Esophagus muscularis mucosa (tissue), 4 donors: ENCODE results near the gene ARL5C. TPM values are rescaled to one million over a fixed set of nuclear protein-coding genes. Genes with fewer than 3 reads are reported as not detected.

Source experiments
- DNase-seq: peaks from one replicate; pipeline ENCODE4 v3.0.0-alpha.2; 2017; ENCODE audit errors: extremely low spot score
- H3K27ac ChIP-seq, 4 donors: fragments of 200-600 bp; sonication (generic); replicated peaks in 1 of 4; 1 replicate in 3 of 4; 2 replicates in 1 of 4; pipeline ENCODE4 v1.5.1; 2016 to 2019; ENCODE audit warnings: mild to moderate bottlenecking in 1 of 4
- H3K27me3 ChIP-seq, 4 donors: fragments of 200-600 bp; sonication (generic); one replicate each; pipeline versions ENCODE4 v1.5.1 to v1.6.0; 2016 to 2019
- H3K36me3 ChIP-seq, 4 donors: fragments of 200-600 bp; sonication (generic); one replicate each; pipeline ENCODE4 v1.5.1; 2016 to 2019
- H3K4me1 ChIP-seq, 4 donors: fragments of 200-600 bp; sonication (generic); one replicate each; pipeline ENCODE4 v1.5.1; 2016 to 2019
- H3K4me3 ChIP-seq, 4 donors: fragments of 200-600 bp; sonication (generic); 1 replicate in 2 of 4; 2 replicates in 2 of 4; pipeline ENCODE4 v1.5.1; 2016 to 2019; ENCODE audit warnings: mild to moderate bottlenecking in 4 of 4, moderate library complexity in 1 of 4
- H3K9me3 ChIP-seq, 4 donors: fragments of 200-600 bp; sonication (generic); 1 replicate in 3 of 4; 2 replicates in 1 of 4; pipeline ENCODE4 v1.5.1; 2016 to 2019
- EP300 ChIP-seq: sonication (generic); formaldehyde crosslinking; IDR thresholded peaks from one replicate; pipeline ENCODE4 v1.6.1; 2017; ENCODE audit warnings: antibody characterized with exemption
- POLR2A ChIP-seq: fragments of 450-650 bp; IDR thresholded peaks from one replicate; pipeline ENCODE4 v1.6.1; 2017; ENCODE audit warnings: antibody characterized with exemption, moderate library complexity, mild to moderate bottlenecking, low read depth
- POLR2AphosphoS5 ChIP-seq, 2 donors: sonication (generic); formaldehyde crosslinking; IDR thresholded peaks; one replicate each; pipeline ENCODE4 v1.6.1; 2017; ENCODE audit warnings: antibody characterized with exemption in 2 of 2
- WGBS: methylation state at CpG from one replicate; pipeline ENCODE4 v1.1.5; 2018; 5-methylcytosine and 5-hydroxymethylcytosine counted together
- intact Hi-C: fragments of 100-400 bp; cut with DNase I; formaldehyde crosslinking; loops from one replicate; pipeline ENCODE4 v1.15.1; 2023
- total RNA-seq, 4 donors: library from RNA; depleted of rRNA; stranded (reverse); fragments of >200 nt; gene quantifications; one replicate each; pipeline versions ENCODE4 v1.1.0 to v1.2.1, GENCODE V29; 2016
- TF ChIP-seq, protein P1 (sequence below), 3 experiments: fragments of 200-600 bp in 2 of 3; fragments of 450-650 bp in 1 of 3; sonication (generic) in 2 of 3; IDR thresholded peaks; one replicate each; pipeline ENCODE4 v1.5.1; 2017 to 2019; ENCODE audit warnings: antibody characterized with exemption in 3 of 3, mild to moderate bottlenecking in 2 of 3, moderate library complexity in 1 of 3

Gene ARL5C
- total RNA-seq, 4 donors from 2014 or later = 1.7 TPM; not detected in 3

DNA sequence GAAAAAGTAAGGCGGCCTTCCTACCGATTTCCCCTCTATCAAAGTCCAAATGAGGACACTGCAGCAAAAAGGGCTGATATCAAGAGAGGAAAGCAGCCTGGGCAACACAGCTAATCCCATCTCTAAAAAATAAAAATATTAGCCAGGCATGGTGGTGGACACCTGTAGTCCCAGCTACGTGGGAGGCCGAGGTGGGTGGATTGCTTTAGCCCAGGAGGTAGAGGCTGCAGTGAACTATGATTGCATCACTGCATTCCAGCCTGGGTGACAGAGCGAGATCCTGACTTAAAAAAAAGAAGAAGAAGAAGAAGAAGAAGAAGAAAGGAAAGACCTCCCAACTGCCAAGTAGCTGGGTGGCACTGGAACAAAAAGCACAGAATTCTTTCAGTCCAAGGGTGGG lies 17.1 kb upstream of the ARL5C start:
- 84% methylated on average over 5 of the region's 5 CpGs for WGBS
- intact Hi-C loops = no loop called here
- Histone ChIP-seq H3K27ac (no peak overlapping the region), H3K4me3 (no peak overlapping the region), H3K27me3 (no peaks in the 10 kb centered on the region), H3K4me1 (no peaks in the 10 kb centered on the region), H3K36me3 (peaks cover 19 to 93% (median 72%) of the 10 kb centered on the region in 4 donors), H3K9me3 (no peaks in the 10 kb centered on the region)
- no peak for DNase-seq
- TF ChIP-seq POLR2A = no peak
- TF ChIP-seq, protein P1, sequence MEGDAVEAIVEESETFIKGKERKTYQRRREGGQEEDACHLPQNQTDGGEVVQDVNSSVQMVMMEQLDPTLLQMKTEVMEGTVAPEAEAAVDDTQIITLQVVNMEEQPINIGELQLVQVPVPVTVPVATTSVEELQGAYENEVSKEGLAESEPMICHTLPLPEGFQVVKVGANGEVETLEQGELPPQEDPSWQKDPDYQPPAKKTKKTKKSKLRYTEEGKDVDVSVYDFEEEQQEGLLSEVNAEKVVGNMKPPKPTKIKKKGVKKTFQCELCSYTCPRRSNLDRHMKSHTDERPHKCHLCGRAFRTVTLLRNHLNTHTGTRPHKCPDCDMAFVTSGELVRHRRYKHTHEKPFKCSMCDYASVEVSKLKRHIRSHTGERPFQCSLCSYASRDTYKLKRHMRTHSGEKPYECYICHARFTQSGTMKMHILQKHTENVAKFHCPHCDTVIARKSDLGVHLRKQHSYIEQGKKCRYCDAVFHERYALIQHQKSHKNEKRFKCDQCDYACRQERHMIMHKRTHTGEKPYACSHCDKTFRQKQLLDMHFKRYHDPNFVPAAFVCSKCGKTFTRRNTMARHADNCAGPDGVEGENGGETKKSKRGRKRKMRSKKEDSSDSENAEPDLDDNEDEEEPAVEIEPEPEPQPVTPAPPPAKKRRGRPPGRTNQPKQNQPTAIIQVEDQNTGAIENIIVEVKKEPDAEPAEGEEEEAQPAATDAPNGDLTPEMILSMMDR (IDR thresholded peaks at IDR 0.05) = no peak
- TF ChIP-seq POLR2AphosphoS5 (IDR thresholded peaks at IDR 0.05) = no peak
- TF ChIP-seq EP300 = no peak

GRCh38 chr17:39181303-39181702 lies 15.3 kb upstream of the ARL5C start:
- DNase-seq = no peak
- H3K36me3 ChIP-seq = peaks cover 29 to 93% (median 69%) of the 10 kb centered on the region in 4 donors
- no peak overlapping the region for H3K27ac ChIP-seq
- 90% methylated on average over 5 of the region's 5 CpGs for WGBS
- TF ChIP-seq, protein P1 (IDR thresholded peaks at IDR 0.05) = no peak
- TF ChIP-seq EP300 = no peak
- no peak overlapping the region for H3K4me3 ChIP-seq
- H3K27me3 ChIP-seq = no peaks in the 10 kb centered on the region
- H3K4me1 ChIP-seq = no peaks in the 10 kb centered on the region
- intact Hi-C loops = no loop called here
- no peaks in the 10 kb centered on the region for H3K9me3 ChIP-seq

DNA sequence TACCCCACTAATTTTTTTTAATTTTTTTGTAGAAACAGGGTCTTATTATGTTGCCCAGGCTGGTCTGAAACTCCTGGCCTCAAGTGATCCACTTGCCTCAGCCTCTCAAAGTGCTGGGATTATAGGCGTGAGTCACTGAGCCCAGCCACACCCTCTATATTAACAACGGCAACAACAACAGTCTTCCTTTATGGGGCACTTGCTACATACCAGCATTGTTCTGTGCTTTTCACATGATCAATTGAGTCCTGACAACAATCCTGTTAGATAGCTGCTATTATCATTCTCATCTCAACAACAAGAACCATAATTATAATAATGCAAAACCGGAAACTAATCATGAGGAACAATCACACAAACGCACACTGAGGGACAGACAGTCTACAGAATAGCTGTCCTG lies 12.6 kb upstream of the ARL5C start:
- H3K27me3 ChIP-seq = no peaks in the 10 kb centered on the region
- 80% methylated on average over 4 of the region's 4 CpGs for WGBS
- H3K4me3 ChIP-seq = no peak overlapping the region
- no peak for DNase-seq
- no peak for TF ChIP-seq EP300
- TF ChIP-seq POLR2AphosphoS5 (IDR thresholded peaks at IDR 0.05) = no peak
- TF ChIP-seq, protein P1 (IDR thresholded peaks at IDR 0.05) = no peak
- TF ChIP-seq POLR2A = no peak
- H3K4me1 ChIP-seq = peaks cover 0 to 16% (median 9%) of the 10 kb centered on the region in 4 donors
- H3K27ac ChIP-seq = no peak overlapping the region
- intact Hi-C loops = loop anchor here (5.0 kb wide), 1 partner anchor 196 kb away; no protein-coding TSS in a partner anchor
- no peaks in the 10 kb centered on the region for H3K9me3 ChIP-seq
- H3K36me3 ChIP-seq = peaks cover 18 to 77% (median 47%) of the 10 kb centered on the region in 4 donors

DNA sequence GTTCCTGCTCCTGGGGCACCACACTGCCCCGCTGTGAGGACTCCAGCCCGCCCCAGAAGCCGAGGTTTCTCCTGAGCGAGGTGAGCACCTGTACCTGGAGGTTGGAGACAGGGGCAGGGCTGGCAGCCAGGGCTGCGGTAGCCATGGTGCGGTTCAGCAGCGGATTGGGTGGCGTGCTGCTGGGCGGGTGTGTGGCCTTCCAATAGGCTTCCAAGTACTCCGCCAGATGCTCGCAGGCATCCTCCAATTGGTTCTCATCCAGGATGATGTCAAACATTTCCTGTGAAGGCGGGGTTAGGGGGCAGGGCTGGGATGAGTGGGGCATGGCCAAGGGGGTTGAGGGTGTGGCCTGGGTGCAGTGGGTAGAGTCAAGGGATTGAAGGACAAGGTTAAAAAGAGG lies 11.3 kb upstream of the ARL5C start:
- WGBS = 87% methylated on average over 8 of the region's 12 CpGs
- Histone ChIP-seq H3K36me3 (peaks cover 18 to 65% (median 37%) of the 10 kb centered on the region in 4 donors), H3K27me3 (peaks cover 0 to 2% (median 0%) of the 10 kb centered on the region in 4 donors), H3K4me1 (peaks cover 0 to 16% (median 9%) of the 10 kb centered on the region in 4 donors), H3K9me3 (no peaks in the 10 kb centered on the region), H3K27ac (no peak overlapping the region), H3K4me3 (no peak overlapping the region)
- intact Hi-C loops = loop anchor here (5.0 kb wide), 1 partner anchor 195 kb away; no protein-coding TSS in a partner anchor
- no peak for TF ChIP-seq POLR2A
- TF ChIP-seq, protein P1 (IDR thresholded peaks at IDR 0.05) = no peak
- TF ChIP-seq POLR2AphosphoS5 (IDR thresholded peaks at IDR 0.05) = no peak
- TF ChIP-seq EP300 = no peak
- DNase-seq = no peak

- Histone ChIP-seq H3K4me1 (peaks cover 0 to 16% (median 9%) of the 10 kb centered on the region in 4 donors), H3K36me3 (peaks cover 10 to 51% (median 26%) of the 10 kb centered on the region in 4 donors), H3K27me3 (peaks cover 0 to 8% (median 0%) of the 10 kb centered on the region in 4 donors), H3K27ac (no peak overlapping the region), H3K4me3 (no peak overlapping the region), H3K9me3 (no peaks in the 10 kb centered on the region)
- no peak for DNase-seq
- intact Hi-C loops = loop anchor here (5.0 kb wide), 1 partner anchor 193 kb away; no protein-coding TSS in a partner anchor
- 58% methylated on average over 10 of the region's 10 CpGs for WGBS
- TF ChIP-seq POLR2A = no peak
- no peak for TF ChIP-seq POLR2AphosphoS5 (IDR thresholded peaks at IDR 0.05)
- TF ChIP-seq EP300 = no peak
- TF ChIP-seq, protein P1 (IDR thresholded peaks at IDR 0.05) = no peak
Measured at GRCh38 chr17:39175695-39176093, 9.7 kb upstream of the ARL5C start.
